H1 (cell line): ENCODE data around the gene DPM3. TPM values are rescaled to one million over a fixed set of nuclear protein-coding genes. Genes with fewer than 3 reads are reported as not detected.

Experiments
- CTCF ChIP-seq, 3 experiments: IDR thresholded peaks; 1 replicate in 2 of 3; 2 replicates in 1 of 3; pipeline versions ENCODE4 v1.5.1 to v1.6.1; 2011; ENCODE audit warnings: low read length in 3 of 3, mild to moderate bottlenecking in 3 of 3, inconsistent platforms in 2 of 3, low read depth in 1 of 3, moderate library complexity in 1 of 3; ENCODE audit not compliant: insufficient read depth in 1 of 3; ENCODE audit errors: control extremely low read depth in 1 of 3
- GABPA ChIP-seq: IDR thresholded peaks from 2 replicates; pipeline ENCODE4 v1.6.1; 2011; ENCODE audit warnings: mild to moderate bottlenecking, low read length, moderate library complexity, borderline replicate concordance; ENCODE audit not compliant: insufficient read depth
- SIRT6 ChIP-seq: IDR thresholded peaks from one replicate; pipeline ENCODE4 v1.7.1; 2012; ENCODE audit warnings: low read length, inconsistent platforms
- polyA plus RNA-seq, 7 experiments: library from polyadenylated mRNA; depleted of rRNA in 3 of 7; stranded (reverse) in 5 of 7; unstranded in 2 of 7; fragments of >200 nt in 5 of 7; fragments of 200-250 nt in 2 of 7; gene quantifications; 1 replicate in 5 of 7; 2 replicates in 1 of 7; 4 replicates in 1 of 7; pipeline versions ENCODE4 v1.2.1 to v1.2.3, GENCODE V29; 2011 to 2013; ENCODE audit warnings: missing spikeins in 2 of 7, mixed read lengths in 2 of 7
- total RNA-seq: library from RNA; stranded (reverse); fragmentation: NEBNext Ultra II Directional; extraction: Animal tissue kit (Norgen Biotek cat#: 25700); gene quantifications from 2 replicates; pipeline ENCODE4 v1.2.1, GENCODE V29; 2021
- TF ChIP-seq, protein P1 (sequence below): fragments of 300-600 bp; sonication (generic); IDR thresholded peaks from 2 replicates; pipeline ENCODE4 v1.7.1; 2012; ENCODE audit warnings: low read length, moderate library complexity, mild to moderate bottlenecking, inconsistent platforms; ENCODE audit not compliant: insufficient replicate concordance

Gene DPM3
- total and polyA plus RNA-seq, 2 of the 8 experiments (the other 6 are each of a cell fraction or from before 2014, with no cell fraction given): 44.8 to 227 TPM

DNA sequence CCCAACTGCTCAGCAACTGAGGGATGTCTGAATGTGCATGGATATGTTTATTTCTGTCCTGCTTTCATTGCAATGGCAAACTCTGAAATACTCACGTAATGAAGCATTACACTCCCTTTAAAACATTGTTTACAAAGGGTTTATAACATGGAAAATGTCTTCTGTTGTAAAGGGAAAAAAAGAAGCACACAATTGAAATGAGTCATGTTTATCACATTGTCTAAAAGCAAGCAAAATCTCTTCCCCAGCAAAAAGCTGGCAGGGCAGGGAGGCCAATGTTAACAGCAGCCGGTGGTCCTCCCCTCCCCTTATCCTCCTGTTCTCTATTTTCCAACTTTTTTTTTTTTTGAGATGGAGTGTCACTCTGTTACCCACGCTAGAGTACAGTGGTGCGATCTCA is 16.5 kb downstream of the DPM3 start (continued):
- TF ChIP-seq, protein P1, sequence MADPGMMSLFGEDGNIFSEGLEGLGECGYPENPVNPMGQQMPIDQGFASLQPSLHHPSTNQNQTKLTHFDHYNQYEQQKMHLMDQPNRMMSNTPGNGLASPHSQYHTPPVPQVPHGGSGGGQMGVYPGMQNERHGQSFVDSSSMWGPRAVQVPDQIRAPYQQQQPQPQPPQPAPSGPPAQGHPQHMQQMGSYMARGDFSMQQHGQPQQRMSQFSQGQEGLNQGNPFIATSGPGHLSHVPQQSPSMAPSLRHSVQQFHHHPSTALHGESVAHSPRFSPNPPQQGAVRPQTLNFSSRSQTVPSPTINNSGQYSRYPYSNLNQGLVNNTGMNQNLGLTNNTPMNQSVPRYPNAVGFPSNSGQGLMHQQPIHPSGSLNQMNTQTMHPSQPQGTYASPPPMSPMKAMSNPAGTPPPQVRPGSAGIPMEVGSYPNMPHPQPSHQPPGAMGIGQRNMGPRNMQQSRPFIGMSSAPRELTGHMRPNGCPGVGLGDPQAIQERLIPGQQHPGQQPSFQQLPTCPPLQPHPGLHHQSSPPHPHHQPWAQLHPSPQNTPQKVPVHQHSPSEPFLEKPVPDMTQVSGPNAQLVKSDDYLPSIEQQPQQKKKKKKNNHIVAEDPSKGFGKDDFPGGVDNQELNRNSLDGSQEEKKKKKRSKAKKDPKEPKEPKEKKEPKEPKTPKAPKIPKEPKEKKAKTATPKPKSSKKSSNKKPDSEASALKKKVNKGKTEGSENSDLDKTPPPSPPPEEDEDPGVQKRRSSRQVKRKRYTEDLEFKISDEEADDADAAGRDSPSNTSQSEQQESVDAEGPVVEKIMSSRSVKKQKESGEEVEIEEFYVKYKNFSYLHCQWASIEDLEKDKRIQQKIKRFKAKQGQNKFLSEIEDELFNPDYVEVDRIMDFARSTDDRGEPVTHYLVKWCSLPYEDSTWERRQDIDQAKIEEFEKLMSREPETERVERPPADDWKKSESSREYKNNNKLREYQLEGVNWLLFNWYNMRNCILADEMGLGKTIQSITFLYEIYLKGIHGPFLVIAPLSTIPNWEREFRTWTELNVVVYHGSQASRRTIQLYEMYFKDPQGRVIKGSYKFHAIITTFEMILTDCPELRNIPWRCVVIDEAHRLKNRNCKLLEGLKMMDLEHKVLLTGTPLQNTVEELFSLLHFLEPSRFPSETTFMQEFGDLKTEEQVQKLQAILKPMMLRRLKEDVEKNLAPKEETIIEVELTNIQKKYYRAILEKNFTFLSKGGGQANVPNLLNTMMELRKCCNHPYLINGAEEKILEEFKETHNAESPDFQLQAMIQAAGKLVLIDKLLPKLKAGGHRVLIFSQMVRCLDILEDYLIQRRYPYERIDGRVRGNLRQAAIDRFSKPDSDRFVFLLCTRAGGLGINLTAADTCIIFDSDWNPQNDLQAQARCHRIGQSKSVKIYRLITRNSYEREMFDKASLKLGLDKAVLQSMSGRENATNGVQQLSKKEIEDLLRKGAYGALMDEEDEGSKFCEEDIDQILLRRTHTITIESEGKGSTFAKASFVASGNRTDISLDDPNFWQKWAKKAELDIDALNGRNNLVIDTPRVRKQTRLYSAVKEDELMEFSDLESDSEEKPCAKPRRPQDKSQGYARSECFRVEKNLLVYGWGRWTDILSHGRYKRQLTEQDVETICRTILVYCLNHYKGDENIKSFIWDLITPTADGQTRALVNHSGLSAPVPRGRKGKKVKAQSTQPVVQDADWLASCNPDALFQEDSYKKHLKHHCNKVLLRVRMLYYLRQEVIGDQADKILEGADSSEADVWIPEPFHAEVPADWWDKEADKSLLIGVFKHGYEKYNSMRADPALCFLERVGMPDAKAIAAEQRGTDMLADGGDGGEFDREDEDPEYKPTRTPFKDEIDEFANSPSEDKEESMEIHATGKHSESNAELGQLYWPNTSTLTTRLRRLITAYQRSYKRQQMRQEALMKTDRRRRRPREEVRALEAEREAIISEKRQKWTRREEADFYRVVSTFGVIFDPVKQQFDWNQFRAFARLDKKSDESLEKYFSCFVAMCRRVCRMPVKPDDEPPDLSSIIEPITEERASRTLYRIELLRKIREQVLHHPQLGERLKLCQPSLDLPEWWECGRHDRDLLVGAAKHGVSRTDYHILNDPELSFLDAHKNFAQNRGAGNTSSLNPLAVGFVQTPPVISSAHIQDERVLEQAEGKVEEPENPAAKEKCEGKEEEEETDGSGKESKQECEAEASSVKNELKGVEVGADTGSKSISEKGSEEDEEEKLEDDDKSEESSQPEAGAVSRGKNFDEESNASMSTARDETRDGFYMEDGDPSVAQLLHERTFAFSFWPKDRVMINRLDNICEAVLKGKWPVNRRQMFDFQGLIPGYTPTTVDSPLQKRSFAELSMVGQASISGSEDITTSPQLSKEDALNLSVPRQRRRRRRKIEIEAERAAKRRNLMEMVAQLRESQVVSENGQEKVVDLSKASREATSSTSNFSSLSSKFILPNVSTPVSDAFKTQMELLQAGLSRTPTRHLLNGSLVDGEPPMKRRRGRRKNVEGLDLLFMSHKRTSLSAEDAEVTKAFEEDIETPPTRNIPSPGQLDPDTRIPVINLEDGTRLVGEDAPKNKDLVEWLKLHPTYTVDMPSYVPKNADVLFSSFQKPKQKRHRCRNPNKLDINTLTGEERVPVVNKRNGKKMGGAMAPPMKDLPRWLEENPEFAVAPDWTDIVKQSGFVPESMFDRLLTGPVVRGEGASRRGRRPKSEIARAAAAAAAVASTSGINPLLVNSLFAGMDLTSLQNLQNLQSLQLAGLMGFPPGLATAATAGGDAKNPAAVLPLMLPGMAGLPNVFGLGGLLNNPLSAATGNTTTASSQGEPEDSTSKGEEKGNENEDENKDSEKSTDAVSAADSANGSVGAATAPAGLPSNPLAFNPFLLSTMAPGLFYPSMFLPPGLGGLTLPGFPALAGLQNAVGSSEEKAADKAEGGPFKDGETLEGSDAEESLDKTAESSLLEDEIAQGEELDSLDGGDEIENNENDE: no peak
- TF ChIP-seq CTCF (IDR thresholded peaks at IDR 0.05; ENCODE audit: control extremely low read depth in 1 of 3, insufficient read depth in 1 of 3, low read depth in 1 of 3, low read length in 3 of 3) (no peak), GABPA (no peak), SIRT6 (no peak)
